Activated CD8-positive, alpha-beta T cell treated with anti-CD3 and anti-CD28 coated beads for 36 hours (primary cell): Measurements from ENCODE around the gene CXCL1. TPM values are rescaled to one million over a fixed set of nuclear protein-coding genes. Genes with fewer than 3 reads are reported as not detected.

Experiments used
- ATAC-seq: fragments of 200-7000 bp; cut with Tn5 transposase; one replicate; pipeline ENCODE4 v1.10.0; 2021; ENCODE audit warnings: mild to moderate bottlenecking, moderate library complexity
- CTCF ChIA-PET: fragments of 350-600 bp; sonication (Branson Sonifier 250); formaldehyde crosslinking; loops from one replicate; lab custom pipeline; 2021; ENCODE audit warnings: antibody characterized with exemption; lab: Charles Lee
- POLR2A ChIA-PET: fragments of 350-600 bp; sonication (Branson Sonifier 250); formaldehyde crosslinking; loops from one replicate; lab custom pipeline; 2021; ENCODE audit warnings: antibody characterized with exemption; lab: Charles Lee
- DNase-seq: peaks from one replicate; pipeline ENCODE4 v3.0.0-alpha.2; 2020
- H3K27ac Mint-ChIP-seq: one replicate; pipeline ENCODE4 v1.8.0; 2021; ENCODE audit warnings: mild to moderate bottlenecking, mixed read lengths
- H3K27me3 Mint-ChIP-seq: one replicate; pipeline ENCODE4 v1.8.0; 2021; ENCODE audit warnings: mixed read lengths
- H3K36me3 Mint-ChIP-seq: one replicate; pipeline ENCODE4 v1.8.0; 2021; ENCODE audit warnings: low read depth, mixed read lengths
- H3K4me1 Mint-ChIP-seq: one replicate; pipeline ENCODE4 v1.8.0; 2021; ENCODE audit warnings: low read depth, mixed read lengths
- H3K4me3 Mint-ChIP-seq: one replicate; pipeline ENCODE4 v1.8.0; 2021; ENCODE audit warnings: mild to moderate bottlenecking, moderate library complexity, mixed read lengths
- H3K9me3 Mint-ChIP-seq: one replicate; pipeline ENCODE4 v1.8.0; 2021; ENCODE audit warnings: mixed read lengths
- CTCF ChIP-seq: fragments of 200-600 bp; IDR thresholded peaks from one replicate; pipeline ENCODE4 v1.8.0; 2022; ENCODE audit warnings: antibody characterized with exemption, mild to moderate bottlenecking
- intact Hi-C: fragments of 100-400 bp; cut with micrococcal nuclease; formaldehyde crosslinking; loops from one replicate; pipeline ENCODE4 v1.10.0; 2022
- total RNA-seq, 2 experiments: library from RNA; stranded (reverse); gene quantifications; one replicate each; pipeline ENCODE4 v1.2.3, GENCODE V29; 2021

Gene CXCL1
- total RNA-seq, 2 experiments from 2014 or later: not detected

GRCh38 chr4:73839715-73840114 is 29.5 kb upstream of the CXCL1 start:
- DNase-seq (no peak), ATAC-seq (no peak)
- CTCF ChIA-PET: no interaction called here
- no peaks in the 10 kb centered on the region for H3K36me3 Mint-ChIP-seq
- no peak overlapping the region for H3K4me3 Mint-ChIP-seq
- H3K27ac Mint-ChIP-seq: no peak overlapping the region
- TF ChIP-seq CTCF: no peak
- no peaks in the 10 kb centered on the region for H3K4me1 Mint-ChIP-seq
- no peaks in the 10 kb centered on the region for H3K9me3 Mint-ChIP-seq
- POLR2A ChIA-PET: no interaction called here
- intact Hi-C loops: no loop called here
- H3K27me3 Mint-ChIP-seq: peaks cover 18% of the 10 kb centered on the region

- no peaks in the 10 kb centered on the region for H3K36me3 Mint-ChIP-seq
- ChIA-PET CTCF (no interaction called here), POLR2A (no interaction called here)
- intact Hi-C loops: no loop called here
- H3K9me3 Mint-ChIP-seq: no peaks in the 10 kb centered on the region
- no peak for TF ChIP-seq CTCF
- peaks cover 18% of the 10 kb centered on the region for H3K27me3 Mint-ChIP-seq
- no peak for DNase-seq
- H3K27ac Mint-ChIP-seq: no peak overlapping the region
- no peak overlapping the region for H3K4me3 Mint-ChIP-seq
- no peaks in the 10 kb centered on the region for H3K4me1 Mint-ChIP-seq
- no peak for ATAC-seq
These were observed 27.8 kb upstream of the CXCL1 start for GRCh38 chr4:73841243-73841925.

- POLR2A ChIA-PET: no interaction called here
- ATAC-seq (no peak), DNase-seq (no peak)
- Mint-ChIP-seq H3K27me3 (peaks cover 9% of the 10 kb centered on the region), H3K27ac (no peak overlapping the region), H3K36me3 (no peaks in the 10 kb centered on the region), H3K4me1 (no peaks in the 10 kb centered on the region), H3K9me3 (no peaks in the 10 kb centered on the region), H3K4me3 (no peak overlapping the region)
- TF ChIP-seq CTCF: no peak
- intact Hi-C loops: no loop called here
- CTCF ChIA-PET: no interaction called here
These were observed 26.5 kb upstream of the CXCL1 start for GRCh38 chr4:73842696-73843095.

- Mint-ChIP-seq H3K27ac (no peak overlapping the region), H3K4me1 (no peaks in the 10 kb centered on the region), H3K9me3 (no peaks in the 10 kb centered on the region), H3K27me3 (peaks cover 7% of the 10 kb centered on the region), H3K4me3 (no peak overlapping the region), H3K36me3 (no peaks in the 10 kb centered on the region)
- intact Hi-C loops: no loop called here
- DNase-seq: no peak
- ChIA-PET CTCF (no interaction called here), POLR2A (no interaction called here)
- no peak for ATAC-seq
- TF ChIP-seq CTCF: no peak
These were observed 25.8 kb upstream of the CXCL1 start for GRCh38 chr4:73843369-73843768.

- no peaks in the 10 kb centered on the region for H3K9me3 Mint-ChIP-seq
- CTCF ChIA-PET: no interaction called here
- H3K4me1 Mint-ChIP-seq: no peaks in the 10 kb centered on the region
- DNase-seq: no peak
- ATAC-seq: no peak
- peaks cover 3% of the 10 kb centered on the region for H3K27me3 Mint-ChIP-seq
- no peak overlapping the region for H3K27ac Mint-ChIP-seq
- intact Hi-C loops: no loop called here
- POLR2A ChIA-PET: no interaction called here
- no peaks in the 10 kb centered on the region for H3K36me3 Mint-ChIP-seq
- TF ChIP-seq CTCF: no peak
- H3K4me3 Mint-ChIP-seq: no peak overlapping the region
These were observed 24.8 kb upstream of the CXCL1 start for GRCh38 chr4:73844345-73844744.
